ENCODE data around the gene PDLIM7. TPM values are rescaled to one million over a fixed set of nuclear protein-coding genes. Genes with fewer than 3 reads are reported as not detected.
"Not testable (repeated sequence)": the region's sequence is repeated elsewhere in the genome, so short reads cannot be mapped to it uniquely, and the experiment has no call there.

The PDLIM7 gene
- total RNA-seq, 1 donor from 2014 or later = 65.3 TPM

- Mint-ChIP-seq H3K36me3 (ENCODE audit: low read depth) (peaks cover 20% of the 10 kb centered on the region), H3K27ac (peak overlapping the region; percentile 81), H3K4me1 (peaks cover 35% of the 10 kb centered on the region), H3K9me3 (no peaks in the 10 kb centered on the region), H3K4me3 (peak overlapping the region; percentile 44), H3K27me3 (peaks cover 14% of the 10 kb centered on the region)
- peak; percentile 73 for DNase-seq
- intact Hi-C loops (cut with micrococcal nuclease) = no loop called here
Measured at GRCh38 chr5:177494346-177495195, 2.8 kb downstream of the PDLIM7 start.

DNA sequence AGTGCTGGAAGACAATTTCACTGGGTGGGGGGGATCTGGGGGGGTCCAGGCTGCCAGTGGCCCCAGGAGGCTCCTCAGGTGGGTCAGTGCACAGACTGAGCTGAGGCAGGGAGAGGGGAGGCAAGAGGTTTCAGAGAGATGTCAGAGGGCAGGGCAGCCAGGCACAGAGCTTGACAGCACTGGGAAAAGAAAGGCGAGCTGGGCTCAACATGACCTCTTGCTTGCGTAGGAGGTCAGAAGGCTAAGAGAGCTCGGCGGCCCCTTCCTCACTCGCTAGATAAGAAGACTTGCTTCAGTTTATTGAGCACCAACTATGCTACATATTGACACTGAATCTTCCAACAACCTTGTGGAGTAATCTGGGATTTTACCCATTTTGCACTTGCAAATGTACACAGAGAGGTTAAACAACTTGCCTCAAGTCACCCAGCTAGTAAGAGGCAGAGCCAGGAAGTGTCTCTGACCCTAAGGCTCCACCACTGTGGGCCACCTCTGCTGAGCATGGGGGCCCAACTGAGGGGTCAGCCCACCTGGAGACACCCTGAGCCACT is 3.5 kb downstream of the PDLIM7 start:
- Mint-ChIP-seq H3K4me3 (peak overlapping the region; percentile 44), H3K27ac (peak overlapping the region; percentile 81), H3K4me1 (peaks cover 35% of the 10 kb centered on the region)

GRCh38 chr5:177492841-177493240 is 4.6 kb downstream of the PDLIM7 start:
- Mint-ChIP-seq H3K36me3 (ENCODE audit: low read depth) (peaks cover 23% of the 10 kb centered on the region), H3K27ac (peak overlapping the region; percentile 66), H3K27me3 (peaks cover 2% of the 10 kb centered on the region), H3K9me3 (no peaks in the 10 kb centered on the region), H3K4me3 (no peak overlapping the region), H3K4me1 (peaks cover 26% of the 10 kb centered on the region)
- DNase-seq = no peak
- intact Hi-C loops (cut with micrococcal nuclease) = no loop called here

More for the DNA sequence above, 3.5 kb downstream of the PDLIM7 start:
- Mint-ChIP-seq H3K36me3 (ENCODE audit: low read depth) (peaks cover 20% of the 10 kb centered on the region), H3K9me3 (no peaks in the 10 kb centered on the region), H3K27me3 (peaks cover 10% of the 10 kb centered on the region)
- intact Hi-C loops (cut with micrococcal nuclease) = no loop called here
- DNase-seq = no peak

- H3K4me1 Mint-ChIP-seq = peaks cover 25% of the 10 kb centered on the region
- intact Hi-C loops (cut with micrococcal nuclease) = no loop called here
Measured at GRCh38 chr5:177491983-177492746, 5.2 kb downstream of the PDLIM7 start.

DNA sequence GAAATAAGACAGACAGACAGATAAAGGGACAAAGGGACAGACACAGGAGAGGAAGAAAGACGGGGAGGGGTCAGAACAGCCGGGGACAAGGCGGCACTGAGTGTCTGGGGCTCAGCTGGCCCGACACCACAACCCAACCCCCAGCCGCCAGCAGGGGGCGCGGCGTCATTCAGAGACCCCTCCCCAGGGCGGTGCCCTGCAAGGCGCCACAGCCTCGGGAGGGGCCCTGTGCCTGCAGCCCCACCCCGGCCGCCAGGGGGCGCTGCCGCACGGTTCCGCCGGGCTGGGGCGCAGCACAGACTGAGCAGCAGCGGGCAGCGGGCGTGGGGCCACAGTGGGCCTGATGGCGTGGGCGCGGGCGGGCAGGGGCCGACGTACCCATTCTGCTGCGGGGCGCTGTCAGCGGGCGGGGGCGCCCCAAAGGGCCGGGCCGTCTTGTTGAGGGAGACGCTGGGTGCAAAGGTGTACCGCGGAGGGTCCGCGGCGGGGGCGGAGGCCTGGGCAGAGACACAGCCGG is 5.9 kb downstream of the PDLIM7 start:
- intact Hi-C loops (cut with micrococcal nuclease) = no loop called here
- no peaks in the 10 kb centered on the region for H3K27me3 Mint-ChIP-seq
- peaks cover 28% of the 10 kb centered on the region for H3K36me3 Mint-ChIP-seq (ENCODE audit: low read depth)
- no peak overlapping the region for H3K4me3 Mint-ChIP-seq
- peak; percentile 81 for DNase-seq
- H3K27ac Mint-ChIP-seq = no peak overlapping the region
- H3K4me1 Mint-ChIP-seq = peaks cover 25% of the 10 kb centered on the region
- no peaks in the 10 kb centered on the region for H3K9me3 Mint-ChIP-seq

More at GRCh38 chr5:177491983-177492746, 5.2 kb downstream of the PDLIM7 start:
- Mint-ChIP-seq H3K4me3 (no peak overlapping the region), H3K36me3 (ENCODE audit: low read depth) (peaks cover 26% of the 10 kb centered on the region), H3K27ac (peak overlapping the region; percentile 66), H3K9me3 (no peaks in the 10 kb centered on the region), H3K27me3 (no peaks in the 10 kb centered on the region)
- no peak for DNase-seq

DNA sequence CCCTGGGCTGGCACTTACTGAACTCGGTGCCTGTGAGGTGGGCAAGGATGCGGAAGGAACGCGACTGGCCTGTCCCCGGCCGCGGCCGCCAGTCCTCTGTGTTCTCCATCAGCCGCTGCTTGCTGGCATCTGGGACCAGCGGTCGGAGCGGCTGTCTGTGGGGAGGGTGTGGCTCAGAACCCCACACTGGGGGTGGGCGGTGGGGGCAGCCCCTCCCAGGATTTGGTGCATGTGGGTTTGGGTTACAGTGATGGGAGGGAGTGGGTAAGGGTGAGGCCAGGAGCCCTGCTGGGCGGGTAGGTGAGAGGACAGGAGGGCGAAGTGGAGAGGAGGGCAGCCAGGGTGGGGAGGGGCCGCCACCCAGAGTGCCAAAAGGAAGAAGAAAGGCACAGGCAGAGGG is 6.4 kb downstream of the PDLIM7 start:
- no peaks in the 10 kb centered on the region for H3K27me3 Mint-ChIP-seq
- no peak overlapping the region for H3K27ac Mint-ChIP-seq
- intact Hi-C loops (cut with micrococcal nuclease) = no loop called here
- no peak for DNase-seq
- H3K4me1 Mint-ChIP-seq = peaks cover 22% of the 10 kb centered on the region
- peaks cover 32% of the 10 kb centered on the region for H3K36me3 Mint-ChIP-seq (ENCODE audit: low read depth)
- no peaks in the 10 kb centered on the region for H3K9me3 Mint-ChIP-seq
- H3K4me3 Mint-ChIP-seq = no peak overlapping the region

DNA sequence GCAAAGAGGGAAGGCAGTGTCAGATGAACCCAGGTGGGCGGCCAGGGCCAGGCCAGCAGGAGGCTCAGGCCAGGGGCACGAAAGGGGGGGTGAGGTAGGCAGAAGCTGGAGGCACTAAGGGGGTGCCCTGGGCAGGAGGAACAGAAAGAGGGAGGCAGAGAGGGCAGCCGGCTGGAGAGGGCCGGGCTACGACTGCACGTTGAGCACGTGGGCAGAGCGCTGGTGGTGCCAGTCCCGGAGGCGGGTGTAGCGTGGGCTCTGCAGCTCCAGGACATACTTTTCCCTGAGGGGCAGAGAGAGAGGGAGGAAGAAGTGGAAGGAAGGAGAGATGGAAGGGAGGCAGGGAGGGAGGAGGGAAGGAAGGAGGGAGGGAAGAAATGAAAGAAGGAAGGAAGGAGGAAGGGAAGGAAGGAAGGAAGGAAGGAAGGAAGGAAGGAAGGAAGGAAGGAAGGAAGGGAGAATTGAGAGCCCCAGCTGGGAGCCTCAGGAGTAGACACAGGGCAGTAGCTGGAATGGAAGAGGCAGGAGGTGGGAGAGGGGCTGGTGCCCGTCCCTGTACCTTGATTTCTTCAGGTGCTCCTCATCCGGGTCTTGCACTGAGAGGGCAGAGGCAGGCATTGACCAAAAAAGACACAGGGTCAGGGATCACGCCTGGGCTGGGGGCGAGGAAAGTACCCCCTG is 7.0 kb downstream of the PDLIM7 start:
- Mint-ChIP-seq H3K4me3 (no peak overlapping the region), H3K36me3 (ENCODE audit: low read depth) (peaks cover 33% of the 10 kb centered on the region), H3K27ac (no peak overlapping the region), H3K4me1 (peaks cover 17% of the 10 kb centered on the region), H3K27me3 (no peaks in the 10 kb centered on the region), H3K9me3 (no peaks in the 10 kb centered on the region)
- intact Hi-C loops (cut with micrococcal nuclease) = no loop called here
- no peak for DNase-seq

DNA sequence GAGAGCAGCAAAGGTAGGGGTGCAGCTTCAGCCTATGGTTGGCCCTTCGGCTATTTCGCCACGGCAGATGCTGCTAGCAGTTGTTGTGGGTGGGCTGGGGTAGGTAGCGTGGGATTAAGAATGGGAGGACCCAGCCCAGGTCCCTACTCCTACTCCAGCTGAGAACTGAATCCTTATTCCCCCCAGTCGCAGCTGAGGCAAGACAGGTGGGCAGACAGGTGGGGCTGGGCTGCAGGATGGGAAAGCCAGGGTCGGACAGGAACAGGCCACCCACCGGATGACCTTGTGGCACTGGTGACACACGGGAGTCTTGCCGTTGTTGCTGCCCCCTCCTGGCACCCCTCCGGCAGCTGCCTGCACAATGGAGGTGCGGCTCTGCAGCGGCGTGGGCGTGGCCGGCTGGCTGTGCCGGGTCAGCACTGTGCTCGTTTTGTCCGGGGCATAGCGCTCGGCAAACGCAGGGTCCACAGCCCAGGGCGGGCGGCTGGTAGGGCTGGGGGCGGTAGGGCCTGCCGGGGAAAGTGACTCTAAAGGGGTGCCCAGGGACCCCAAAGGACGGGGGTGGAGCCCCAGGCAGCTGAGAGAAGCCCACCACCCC is 8.2 kb downstream of the PDLIM7 start:
- peaks cover 11% of the 10 kb centered on the region for H3K4me1 Mint-ChIP-seq
- H3K36me3 Mint-ChIP-seq (ENCODE audit: low read depth) = peaks cover 33% of the 10 kb centered on the region
- no peak overlapping the region for H3K27ac Mint-ChIP-seq
- H3K9me3 Mint-ChIP-seq = no peaks in the 10 kb centered on the region
- no peak for DNase-seq
- no peaks in the 10 kb centered on the region for H3K27me3 Mint-ChIP-seq
- intact Hi-C loops (cut with micrococcal nuclease) = no loop called here
- no peak overlapping the region for H3K4me3 Mint-ChIP-seq

DNA sequence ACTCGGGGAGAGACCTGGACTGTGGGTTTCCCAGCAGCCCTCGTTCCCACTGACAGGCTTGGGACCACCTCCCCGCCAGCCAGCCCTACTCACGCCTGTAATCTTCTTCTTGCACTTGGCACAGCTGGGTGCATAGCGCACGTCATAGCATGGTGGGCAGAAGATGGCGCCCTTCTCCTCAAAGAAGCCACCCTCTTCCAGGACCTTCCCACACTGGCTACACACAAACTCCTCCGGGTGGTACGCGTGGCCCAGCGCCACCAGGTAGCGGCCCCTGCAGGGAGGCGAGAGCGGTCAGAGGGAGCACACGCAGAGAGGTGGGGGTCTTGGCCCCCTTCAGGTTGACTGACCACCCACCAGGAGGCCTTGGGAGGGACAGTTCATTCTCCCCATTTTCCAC is 9.4 kb downstream of the PDLIM7 start:
- H3K36me3 Mint-ChIP-seq (ENCODE audit: low read depth) = peaks cover 32% of the 10 kb centered on the region

DNA sequence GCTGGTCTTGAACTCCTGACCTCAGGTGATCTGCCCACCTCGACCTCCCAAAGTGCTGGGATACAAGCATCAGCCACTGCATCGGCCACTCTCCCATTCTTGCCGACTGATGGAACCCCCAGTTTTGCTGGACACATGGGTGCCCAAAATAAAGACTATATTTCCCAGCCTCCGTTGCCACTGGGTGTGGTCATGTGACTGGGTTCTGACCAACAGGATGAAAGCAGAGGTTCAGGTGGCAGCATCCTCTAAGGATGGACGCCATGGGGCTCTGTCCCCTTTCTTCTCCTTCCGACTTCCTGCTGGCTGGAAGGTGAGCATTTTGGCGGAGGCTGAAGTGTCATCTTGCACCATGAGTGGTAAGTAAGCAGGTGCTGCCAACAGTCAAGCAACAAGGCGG is 10.3 kb downstream of the PDLIM7 start:
- no peaks in the 10 kb centered on the region for H3K9me3 Mint-ChIP-seq
- DNase-seq = no peak
- no peaks in the 10 kb centered on the region for H3K27me3 Mint-ChIP-seq
- peaks cover 30% of the 10 kb centered on the region for H3K36me3 Mint-ChIP-seq (ENCODE audit: low read depth)
- intact Hi-C loops (cut with micrococcal nuclease) = no loop called here
- no peak overlapping the region for H3K4me3 Mint-ChIP-seq
- no peak overlapping the region for H3K27ac Mint-ChIP-seq
- H3K4me1 Mint-ChIP-seq = peaks cover 3% of the 10 kb centered on the region

More for the DNA sequence above, 9.4 kb downstream of the PDLIM7 start:
- DNase-seq = no peak
- no peaks in the 10 kb centered on the region for H3K9me3 Mint-ChIP-seq
- H3K27ac Mint-ChIP-seq = no peak overlapping the region
- intact Hi-C loops (cut with micrococcal nuclease) = no loop called here
- peaks cover 5% of the 10 kb centered on the region for H3K4me1 Mint-ChIP-seq
- no peaks in the 10 kb centered on the region for H3K27me3 Mint-ChIP-seq
- no peak overlapping the region for H3K4me3 Mint-ChIP-seq

DNA sequence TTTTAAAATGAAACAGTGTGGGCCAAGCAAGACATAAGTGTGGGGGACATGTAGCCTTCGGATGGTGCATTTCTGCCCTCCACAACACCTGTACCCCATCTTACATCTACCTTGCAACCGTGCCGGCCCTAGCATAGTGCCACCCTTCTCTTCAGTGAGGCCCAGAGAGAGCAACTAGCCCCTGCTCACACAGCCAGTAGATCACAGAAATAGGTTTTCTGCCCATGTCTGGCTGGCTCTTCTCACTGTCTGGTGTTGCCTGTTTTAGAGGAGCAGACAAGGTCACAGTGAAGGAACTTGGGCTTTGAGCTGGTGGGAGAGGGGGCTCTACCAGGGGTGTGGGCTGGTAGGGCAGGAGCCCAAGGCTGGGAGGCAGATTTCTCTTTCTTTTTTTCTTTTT is 11.1 kb downstream of the PDLIM7 start:
- H3K36me3 Mint-ChIP-seq (ENCODE audit: low read depth) = peaks cover 29% of the 10 kb centered on the region
- no peak overlapping the region for H3K4me3 Mint-ChIP-seq
- no peak overlapping the region for H3K27ac Mint-ChIP-seq
- no peaks in the 10 kb centered on the region for H3K9me3 Mint-ChIP-seq
- peaks cover 3% of the 10 kb centered on the region for H3K4me1 Mint-ChIP-seq
- no peaks in the 10 kb centered on the region for H3K27me3 Mint-ChIP-seq
- intact Hi-C loops (cut with micrococcal nuclease) = no loop called here
- no peak for DNase-seq

DNA sequence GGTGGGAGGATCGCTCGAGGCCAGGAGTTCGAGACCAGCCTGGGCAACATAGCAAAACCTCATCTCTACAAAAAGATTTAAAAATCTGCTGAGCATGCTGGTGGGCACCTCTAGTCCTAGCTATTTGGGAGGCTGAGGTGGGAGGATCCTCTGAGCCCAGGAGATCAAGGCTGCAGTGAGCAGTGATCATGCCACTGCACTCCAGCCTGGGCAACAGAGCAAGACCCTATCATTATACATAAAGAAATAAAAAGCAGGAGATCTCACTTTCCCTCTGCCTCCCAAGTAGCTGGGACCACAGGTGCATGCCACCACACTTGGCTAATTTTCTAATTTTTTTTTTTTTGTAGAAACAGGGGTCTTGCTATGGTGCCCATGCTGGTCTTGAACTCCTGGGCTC is 11.7 kb downstream of the PDLIM7 start:
- DNase-seq; H3K4me3 Mint-ChIP-seq; H3K9me3 Mint-ChIP-seq; H3K4me1 Mint-ChIP-seq; H3K27ac Mint-ChIP-seq; intact Hi-C loops (cut with micrococcal nuclease); H3K27me3 Mint-ChIP-seq: not testable (repeated sequence)
- peaks cover 26% of the 10 kb centered on the region for H3K36me3 Mint-ChIP-seq (ENCODE audit: low read depth)

GRCh38 chr5:177484902-177485549 is 12.4 kb downstream of the PDLIM7 start:
- intact Hi-C loops (cut with micrococcal nuclease) = no loop called here
- DNase-seq = no peak
- Mint-ChIP-seq H3K27me3 (no peaks in the 10 kb centered on the region), H3K4me3 (no peak overlapping the region), H3K4me1 (peaks cover 3% of the 10 kb centered on the region), H3K9me3 (no peaks in the 10 kb centered on the region), H3K27ac (peak overlapping the region; percentile 10), H3K36me3 (ENCODE audit: low read depth) (peaks cover 19% of the 10 kb centered on the region)

All from activated CD4-positive, alpha-beta T cell treated with anti-CD3 and anti-CD28 coated beads, Interleukin-2, amount 10 ng/mL, durations not matched to agents 24 days and 14 days (primary cell).